ENCODE data around the gene LRTM2. TPM values are rescaled to one million over a fixed set of nuclear protein-coding genes. Genes with fewer than 3 reads are reported as not detected.

The LRTM2 gene
- total RNA-seq, 1 experiment from 2014 or later = not detected

GRCh38 chr12:1807087-1807860 lies 13.1 kb upstream of the LRTM2 start:
- H3K4me1 ChIP-seq (ENCODE audit: control insufficient read depth, insufficient read depth, low read length) = no peaks in the 10 kb centered on the region
- no peak overlapping the region for H3K27ac ChIP-seq (ENCODE audit: low read length)
- ATAC-seq = no peak
- intact Hi-C loops (cut with micrococcal nuclease; ENCODE audit: unreplicated experiment) = no loop called here
- ChIA-PET CTCF (interaction anchor here (1.1 kb wide), 1 partner anchor 133 kb away, joined by 3 read pairs; no protein-coding TSS in a partner anchor), POLR2A (no interaction called here)
- TF ChIP-seq TCF7L2 (IDR thresholded peaks at IDR 0.05; ENCODE audit: low read depth, low read length) (no peak), POLR2AphosphoS5 (IDR thresholded peaks at IDR 0.05; ENCODE audit: low read depth, low read length) (no peak), CTCF (IDR thresholded peaks at IDR 0.05) (no peak), SIN3A (IDR thresholded peaks at IDR 0.05; ENCODE audit: borderline replicate concordance, insufficient read depth, low read depth, low read length) (no peak), REST (IDR thresholded peaks at IDR 0.05; ENCODE audit: insufficient read depth in 1 of 2, low read depth in 2 of 2, low read length in 1 of 2) (no peak)
- in situ Hi-C loops (cut with HindIII; ENCODE audit: low pct_unique_long_range_greater_than_20kb, low sequenced_read_pairs) = no loop called here
- no peaks in the 10 kb centered on the region for H3K27me3 ChIP-seq (ENCODE audit: control insufficient read depth, insufficient read depth, low read length)
- no TSS peak for BruUV-seq (replicated peaks)
- H3K9me3 ChIP-seq (ENCODE audit: control insufficient read depth, insufficient read depth, low read depth, low read length) = no peaks in the 10 kb centered on the region
- no peak overlapping the region for H3K4me3 ChIP-seq (ENCODE audit: low read depth in 2 of 2, low read length in 2 of 2)
- no peak for DNase-seq (ENCODE audit: low read depth, low spot score)
- H3K36me3 ChIP-seq (ENCODE audit: control insufficient read depth, insufficient read depth, low read length) = no peaks in the 10 kb centered on the region

- H3K4me3 ChIP-seq (ENCODE audit: low read depth in 2 of 2, low read length in 2 of 2) = no peak overlapping the region
- no TSS peak for BruUV-seq (replicated peaks)
- H3K9me3 ChIP-seq (ENCODE audit: control insufficient read depth, insufficient read depth, low read depth, low read length) = no peaks in the 10 kb centered on the region
- H3K27me3 ChIP-seq (ENCODE audit: control insufficient read depth, insufficient read depth, low read length) = no peaks in the 10 kb centered on the region
- intact Hi-C loops (cut with micrococcal nuclease; ENCODE audit: unreplicated experiment) = no loop called here
- TF ChIP-seq CTCF (IDR thresholded peaks at IDR 0.05) = no peak
- TF ChIP-seq POLR2AphosphoS5 (IDR thresholded peaks at IDR 0.05; ENCODE audit: low read depth, low read length) = no peak
- no peak for TF ChIP-seq REST (IDR thresholded peaks at IDR 0.05; ENCODE audit: insufficient read depth in 1 of 2, low read depth in 2 of 2, low read length in 1 of 2)
- no peak for TF ChIP-seq SIN3A (IDR thresholded peaks at IDR 0.05; ENCODE audit: borderline replicate concordance, insufficient read depth, low read depth, low read length)
- no peak for TF ChIP-seq TCF7L2 (IDR thresholded peaks at IDR 0.05; ENCODE audit: low read depth, low read length)
- ChIA-PET CTCF (interaction anchor here (0.7 kb wide), 1 partner anchor 13 kb away, joined by 3 read pairs; no protein-coding TSS in a partner anchor), POLR2A (no interaction called here)
- no peak for DNase-seq (ENCODE audit: low read depth, low spot score)
- in situ Hi-C loops (cut with HindIII; ENCODE audit: low pct_unique_long_range_greater_than_20kb, low sequenced_read_pairs) = no loop called here
- ATAC-seq = no peak
- no peaks in the 10 kb centered on the region for H3K36me3 ChIP-seq (ENCODE audit: control insufficient read depth, insufficient read depth, low read length)
- H3K4me1 ChIP-seq (ENCODE audit: control insufficient read depth, insufficient read depth, low read length) = no peaks in the 10 kb centered on the region
- no peak overlapping the region for H3K27ac ChIP-seq (ENCODE audit: low read length)
Observed at GRCh38 chr12:1808036-1808797, 12.1 kb upstream of the LRTM2 start.
